K562 (cell line): ENCODE measurements around the gene TBC1D16. TPM values are rescaled to one million over a fixed set of nuclear protein-coding genes. Genes with fewer than 3 reads are reported as not detected.

Experiments
- ATAC-seq: fragments of 200-7000 bp; cut with Tn5 transposase; 3 replicates; pipeline ENCODE4 v1.9.1; 2020; ENCODE audit warnings: moderate library complexity
- BruUV-seq: library from RNA; stranded (reverse); fragments of 400-500 nt; replicated peaks from 2 replicates; lab custom pipeline; 2021; lab: Mats Ljungman, UMichigan
- CTCF ChIA-PET: fragments of 300-600 bp; formaldehyde crosslinking; extraction: SDS; loops from one replicate; lab custom pipeline; 2021; ENCODE audit warnings: low intra/inter-chr PET ratio; lab: Yijun Ruan, JAX
- POLR2A ChIA-PET: fragments of 300-600, 350-650 bp; sonication (Branson Sonifier 250); formaldehyde crosslinking; extraction: SDS; loops from one replicate; lab custom pipeline; 2021; ENCODE audit warnings: antibody characterized with exemption, inconsistent platforms; lab: Yijun Ruan, JAX
- DNase-seq, 4 experiments: peaks; one replicate each; pipeline versions ENCODE4 v3.0.0 to v3.0.0-alpha.2; 2011 to 2018; ENCODE audit warnings: low spot score in 3 of 4, mixed read lengths in 3 of 4; ENCODE audit errors: extremely low read depth in 1 of 4
- FAIRE-seq: peaks from 2 replicates; lab custom pipeline; 2011; peaks lifted over from hg19 to GRCh38; lab: Jason Lieb, UNC
- H2AFZ ChIP-seq: 2 replicates; pipeline ENCODE4 v1.6.0; 2011; ENCODE audit warnings: low read depth, low read length, control low read depth, inconsistent platforms
- H3K27ac ChIP-seq: fragments of 200-600 bp; 3 replicates; pipeline ENCODE4 v1.8.0; 2011; ENCODE audit warnings: low read depth, mild to moderate bottlenecking, control low read depth, inconsistent platforms, low read length, moderate library complexity, mixed read lengths; ENCODE audit errors: extremely low read depth
- H3K27me3 ChIP-seq, 2 experiments: fragments of 300-600 bp in 1 of 2; 2 replicates in 1 of 2; 3 replicates in 1 of 2; pipeline versions ENCODE4 v1.6.0 to v1.8.0; 2011; ENCODE audit warnings: inconsistent platforms in 2 of 2, low read length in 2 of 2, mild to moderate bottlenecking in 1 of 2, mixed read lengths in 1 of 2, moderate library complexity in 1 of 2; ENCODE audit not compliant: control insufficient read depth in 2 of 2, insufficient read depth in 2 of 2
- H3K36me3 ChIP-seq: fragments of 300-600 bp; 3 replicates; pipeline ENCODE4 v1.8.0; 2011; ENCODE audit warnings: mild to moderate bottlenecking, low read length, inconsistent platforms; ENCODE audit not compliant: control insufficient read depth, insufficient read depth
- H3K4me1 ChIP-seq, 2 experiments: fragments of 200-600 bp in 1 of 2; replicated peaks in 1 of 2; 2 replicates in 1 of 2; 3 replicates in 1 of 2; pipeline versions ENCODE4 v1.5.1 to v1.8.0; 2011; ENCODE audit warnings: inconsistent platforms in 2 of 2, low read length in 2 of 2, mild to moderate bottlenecking in 1 of 2, mixed read lengths in 1 of 2, moderate library complexity in 1 of 2; ENCODE audit not compliant: control insufficient read depth in 2 of 2, insufficient read depth in 2 of 2
- H3K4me2 ChIP-seq: 2 replicates; pipeline ENCODE4 v1.6.1; 2011; ENCODE audit warnings: low read length, control low read depth, inconsistent platforms, mixed read lengths; ENCODE audit not compliant: insufficient read depth
- H3K4me3 ChIP-seq: fragments of 200-600 bp; sonication (generic), shearing (Covaris generic); 2 replicates; pipeline ENCODE4 v1.5.1; 2016; ENCODE audit warnings: control low read depth, inconsistent platforms
- H3K79me2 ChIP-seq: fragments of 200-600 bp; 3 replicates; pipeline ENCODE4 v1.8.0; 2011; ENCODE audit warnings: low read length, inconsistent platforms; ENCODE audit not compliant: control insufficient read depth, insufficient read depth
- H3K9ac ChIP-seq, 2 experiments: 2 replicates each; pipeline versions ENCODE4 v1.6.0 to v1.6.1; 2011; ENCODE audit warnings: low read depth in 2 of 2, low read length in 2 of 2, control low read depth in 1 of 2, inconsistent platforms in 1 of 2, mild to moderate bottlenecking in 1 of 2, mixed read lengths in 1 of 2; ENCODE audit not compliant: insufficient read depth in 1 of 2
- H3K9me1 ChIP-seq: one replicate; pipeline ENCODE4 v1.6.0; 2011; ENCODE audit warnings: inconsistent platforms, mild to moderate bottlenecking, low read length, moderate library complexity; ENCODE audit not compliant: control insufficient read depth, insufficient read depth
- H3K9me3 ChIP-seq: replicated peaks from 2 replicates; pipeline ENCODE4 v1.5.1; 2011; ENCODE audit warnings: low read depth, low read length, inconsistent platforms; ENCODE audit not compliant: control insufficient read depth, insufficient read depth
- H4K20me1 ChIP-seq: replicated peaks from 2 replicates; pipeline ENCODE4 v1.6.1; 2011; ENCODE audit warnings: low read length, inconsistent platforms, mixed read lengths; ENCODE audit not compliant: control insufficient read depth, insufficient read depth
- ATF7 ChIP-seq: fragments of 450-650 bp; IDR thresholded peaks from 2 replicates; pipeline ENCODE4 v1.7.1; 2014; ENCODE audit warnings: mild to moderate bottlenecking, moderate library complexity
- FOXP1 ChIP-seq: sonication (generic); formaldehyde crosslinking; IDR thresholded peaks from 2 replicates; pipeline ENCODE4 v1.8.0; 2022; ENCODE audit warnings: mild to moderate bottlenecking, missing genetic modification reagents
- GATA2 ChIP-seq: sonication (generic); formaldehyde crosslinking; IDR thresholded peaks from 2 replicates; pipeline ENCODE4 v1.4.0; 2020; ENCODE audit warnings: mild to moderate bottlenecking, missing genetic modification reagents
- HNRNPH1 ChIP-seq: fragments of 200-400 bp; formaldehyde crosslinking; optimal IDR thresholded peaks from 2 replicates; pipeline ENCODE3; 2017; ENCODE audit warnings: low read depth, mild to moderate bottlenecking, low read length, moderate library complexity
- MBD2 ChIP-seq: sonication (generic); IDR thresholded peaks from 2 replicates; pipeline ENCODE4 v1.6.1; 2016; ENCODE audit warnings: low read depth, borderline replicate concordance
- NCOA6 ChIP-seq: fragments of 450-650 bp; IDR thresholded peaks from 2 replicates; pipeline ENCODE4 v1.6.1; 2017; ENCODE audit warnings: mild to moderate bottlenecking
- THRAP3 ChIP-seq: fragments of 450-650 bp; IDR thresholded peaks from 2 replicates; pipeline ENCODE4 v1.6.1; 2016; ENCODE audit warnings: mild to moderate bottlenecking, inconsistent platforms, borderline replicate concordance
- ZNF3 ChIP-seq: fragments of 250-450 bp; sonication (Bioruptor Pico); IDR thresholded peaks from 2 replicates; pipeline ENCODE4 v1.5.0; 2021; ENCODE audit warnings: mild to moderate bottlenecking, moderate library complexity
- ZNF707 ChIP-seq: fragments of 250-450 bp; sonication (Bioruptor Pico); conservative IDR thresholded peaks from 2 replicates; pipeline ENCODE4 v1.8.0; 2022; ENCODE audit warnings: inconsistent platforms, mild to moderate bottlenecking, moderate library complexity
- WGBS: fragments of 100-300 bp; shearing (Covaris generic); methylation state at CpG from one replicate; pipeline ENCODE4 v1.1.6; 2016; ENCODE audit warnings: low coverage, mixed read lengths; ENCODE audit not compliant: insufficient coverage; ENCODE audit errors: missing lambda C conversion rate; 5-methylcytosine and 5-hydroxymethylcytosine counted together
- in situ Hi-C: fragments of 300-500 bp; cut with MboI; formaldehyde crosslinking; loops from 4 replicates; pipeline ENCODE4 v1.15.0; 2018; ENCODE audit warnings: inconsistent platforms, mixed read lengths
- intact Hi-C: fragments of 100-400 bp; cut with micrococcal nuclease; formaldehyde crosslinking; loops from 2 replicates; pipeline ENCODE4 v1.14.2; 2022
- polyA plus RNA-seq, 8 experiments: library from polyadenylated mRNA; depleted of rRNA in 4 of 8; stranded (reverse) in 5 of 8; unstranded in 3 of 8; fragments of >200 nt; fragmentation: Nextera tagmentation in 2 of 8; fragmentation: Illumina TruSeq in 1 of 8; extraction: Ambion mirVana in 2 of 8; extraction: Trizol in 1 of 8; gene quantifications; 2 replicates each; pipeline versions ENCODE4 v1.2.1 to v1.2.3, GENCODE V29; 2011 to 2014; ENCODE audit warnings: inconsistent platforms in 1 of 8, missing spikeins in 1 of 8
- total RNA-seq, 7 experiments: library from RNA; depleted of rRNA in 6 of 7; stranded (reverse); fragments of >200 nt in 6 of 7; fragmentation: Illumina TruSeq in 2 of 7; extraction: Trizol in 2 of 7; gene quantifications; 2 replicates each; pipeline versions ENCODE4 v1.2.1 to v1.2.3, GENCODE V29; 2011 to 2021; ENCODE audit warnings: low replicate concordance in 1 of 7
- TF ChIP-seq, protein P1 (sequence below): sonication (generic); formaldehyde crosslinking; IDR thresholded peaks from 2 replicates; pipeline ENCODE4 v1.9.0; 2022; ENCODE audit warnings: mild to moderate bottlenecking, missing genetic modification reagents
- TF ChIP-seq, protein P2 (sequence below), 2 experiments: IDR thresholded peaks; 2 replicates each; pipeline ENCODE4 v1.6.1; 2011; ENCODE audit warnings: borderline replicate concordance in 1 of 2, control low read depth in 1 of 2, low read depth in 1 of 2, low read length in 1 of 2, mild to moderate bottlenecking in 1 of 2, mixed read lengths in 1 of 2, moderate library complexity in 1 of 2; ENCODE audit not compliant: insufficient read depth in 1 of 2, insufficient read length in 1 of 2, poor library complexity in 1 of 2, severe bottlenecking in 1 of 2; ENCODE audit errors: extremely low read depth in 1 of 2
- TF ChIP-seq, protein P3 (sequence below): fragments of 450-650 bp; IDR thresholded peaks from 2 replicates; pipeline ENCODE4 v1.6.1; 2016; ENCODE audit warnings: mild to moderate bottlenecking

TBC1D16 gene
- total and polyA plus RNA-seq, 9 of the 15 experiments (the other 6 are each of a cell fraction or from before 2014, with no cell fraction given) = 0.01 to 0.20 (median 0.03) TPM; not detected in 1

DNA sequence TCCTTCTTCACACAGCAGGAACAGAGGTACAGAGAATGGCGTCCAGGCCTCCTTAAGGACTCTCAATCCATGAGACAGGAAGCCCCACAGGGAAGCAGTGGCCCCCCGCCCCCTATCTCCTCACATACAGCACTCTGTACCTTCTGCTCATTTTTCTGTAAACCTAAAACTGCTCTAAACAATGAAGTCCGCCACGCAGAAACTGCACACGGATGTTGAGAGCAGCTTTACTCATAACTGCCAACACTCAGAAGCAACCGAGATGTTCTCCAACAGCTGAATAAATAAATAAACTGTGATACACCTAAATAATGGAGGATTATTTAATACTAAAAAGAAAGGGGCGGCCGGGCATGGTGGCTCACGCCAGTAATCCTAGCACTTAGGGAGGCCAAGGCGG, 9.9 kb downstream of the TBC1D16 start:
- Histone ChIP-seq H4K20me1 (peaks cover 3% of the 10 kb centered on the region), H3K9ac (no peak overlapping the region), H3K4me2 (no peak overlapping the region), H3K9me1 (no peaks in the 10 kb centered on the region), H3K36me3 (no peaks in the 10 kb centered on the region; the same call in 2 of the 3 replicates), H2AFZ (no peak overlapping the region), H3K27ac (no peak overlapping the region), H3K79me2 (no peaks in the 10 kb centered on the region), H3K4me1 (peaks cover 0 to 17% of the 10 kb centered on the region in 2 experiments; a peak in 2 of 5 replicates), H3K4me3 (no peak overlapping the region), H3K9me3 (no peaks in the 10 kb centered on the region), H3K27me3 (peaks cover 32 to 82% of the 10 kb centered on the region in 2 experiments)
- under 1% methylated on average over 9 of the region's 10 CpGs for WGBS
- no peak for TF ChIP-seq THRAP3
- no peak for TF ChIP-seq ATF7
- no peak for TF ChIP-seq NCOA6
- TF ChIP-seq GATA2 (CRISPR knock-in tag) = no peak
- no peak for TF ChIP-seq ZNF707 (CRISPR knock-in tag)
- TF ChIP-seq ZNF3 (CRISPR knock-in tag) = no peak
- TF ChIP-seq FOXP1 (CRISPR knock-in tag) = no peak
- TF ChIP-seq, protein P1, sequence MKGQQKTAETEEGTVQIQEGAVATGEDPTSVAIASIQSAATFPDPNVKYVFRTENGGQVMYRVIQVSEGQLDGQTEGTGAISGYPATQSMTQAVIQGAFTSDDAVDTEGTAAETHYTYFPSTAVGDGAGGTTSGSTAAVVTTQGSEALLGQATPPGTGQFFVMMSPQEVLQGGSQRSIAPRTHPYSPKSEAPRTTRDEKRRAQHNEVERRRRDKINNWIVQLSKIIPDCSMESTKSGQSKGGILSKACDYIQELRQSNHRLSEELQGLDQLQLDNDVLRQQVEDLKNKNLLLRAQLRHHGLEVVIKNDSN (CRISPR knock-in tag) = no peak
- TF ChIP-seq HNRNPH1 = no peak
- TF ChIP-seq MBD2 = no peak
- TF ChIP-seq, protein P2, sequence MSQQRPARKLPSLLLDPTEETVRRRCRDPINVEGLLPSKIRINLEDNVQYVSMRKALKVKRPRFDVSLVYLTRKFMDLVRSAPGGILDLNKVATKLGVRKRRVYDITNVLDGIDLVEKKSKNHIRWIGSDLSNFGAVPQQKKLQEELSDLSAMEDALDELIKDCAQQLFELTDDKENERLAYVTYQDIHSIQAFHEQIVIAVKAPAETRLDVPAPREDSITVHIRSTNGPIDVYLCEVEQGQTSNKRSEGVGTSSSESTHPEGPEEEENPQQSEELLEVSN (IDR thresholded peaks at IDR 0.05; ENCODE audit: borderline replicate concordance in 1 of 2, extremely low read depth in 1 of 2, insufficient read depth in 1 of 2, insufficient read length in 1 of 2, low read depth in 1 of 2, low read length in 1 of 2, poor library complexity in 1 of 2, severe bottlenecking in 1 of 2) = no peak
- TF ChIP-seq, protein P3, sequence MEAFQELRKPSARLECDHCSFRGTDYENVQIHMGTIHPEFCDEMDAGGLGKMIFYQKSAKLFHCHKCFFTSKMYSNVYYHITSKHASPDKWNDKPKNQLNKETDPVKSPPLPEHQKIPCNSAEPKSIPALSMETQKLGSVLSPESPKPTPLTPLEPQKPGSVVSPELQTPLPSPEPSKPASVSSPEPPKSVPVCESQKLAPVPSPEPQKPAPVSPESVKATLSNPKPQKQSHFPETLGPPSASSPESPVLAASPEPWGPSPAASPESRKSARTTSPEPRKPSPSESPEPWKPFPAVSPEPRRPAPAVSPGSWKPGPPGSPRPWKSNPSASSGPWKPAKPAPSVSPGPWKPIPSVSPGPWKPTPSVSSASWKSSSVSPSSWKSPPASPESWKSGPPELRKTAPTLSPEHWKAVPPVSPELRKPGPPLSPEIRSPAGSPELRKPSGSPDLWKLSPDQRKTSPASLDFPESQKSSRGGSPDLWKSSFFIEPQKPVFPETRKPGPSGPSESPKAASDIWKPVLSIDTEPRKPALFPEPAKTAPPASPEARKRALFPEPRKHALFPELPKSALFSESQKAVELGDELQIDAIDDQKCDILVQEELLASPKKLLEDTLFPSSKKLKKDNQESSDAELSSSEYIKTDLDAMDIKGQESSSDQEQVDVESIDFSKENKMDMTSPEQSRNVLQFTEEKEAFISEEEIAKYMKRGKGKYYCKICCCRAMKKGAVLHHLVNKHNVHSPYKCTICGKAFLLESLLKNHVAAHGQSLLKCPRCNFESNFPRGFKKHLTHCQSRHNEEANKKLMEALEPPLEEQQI = no peak
- ChIA-PET CTCF (no interaction called here), POLR2A (interaction anchor here (0.6 kb wide), 1 partner anchor 344 kb away, joined by 3 read pairs; no protein-coding TSS in a partner anchor)
- no peak for FAIRE-seq
- no peak for ATAC-seq
- no peak for DNase-seq
- intact Hi-C loops = no loop called here
- in situ Hi-C loops = no loop called here
- BruUV-seq = no TSS peak
